Cardiac muscle cell (in vitro differentiated cells and primary cell): ENCODE measurements around the gene PKHD1. TPM values are rescaled to one million over a fixed set of nuclear protein-coding genes. Genes with fewer than 3 reads are reported as not detected.

Source experiments
- DNase-seq, 2 donors: peaks; one replicate each; pipeline versions ENCODE4 v3.0.0 to v3.0.0-alpha.2; 2010 to 2017; ENCODE audit warnings: low read depth in 1 of 2, low spot score in 1 of 2
- H3K27ac ChIP-seq: fragments of 200-600 bp; sonication (generic); 2 replicates; pipeline ENCODE4 v1.5.1; 2016
- H3K27me3 ChIP-seq: fragments of 200-600 bp; sonication (generic); 2 replicates; pipeline ENCODE4 v1.6.0; 2016; ENCODE audit warnings: control low read depth
- H3K36me3 ChIP-seq: fragments of 200-600 bp; sonication (generic); 2 replicates; pipeline ENCODE4 v1.5.1; 2016; ENCODE audit warnings: control low read depth
- H3K4me1 ChIP-seq: fragments of 200-600 bp; sonication (generic); 2 replicates; pipeline ENCODE4 v1.8.1; 2017; ENCODE audit warnings: low read depth, mild to moderate bottlenecking, mixed run types
- H3K4me3 ChIP-seq: fragments of 200-600 bp; sonication (generic); 2 replicates; pipeline ENCODE4 v1.5.1; 2016; ENCODE audit warnings: mild to moderate bottlenecking
- H3K9me3 ChIP-seq: fragments of 200-600 bp; sonication (generic); 2 replicates; pipeline ENCODE4 v1.5.1; 2017; ENCODE audit warnings: low read depth, mild to moderate bottlenecking, control low read depth
- CTCF ChIP-seq: IDR thresholded peaks from 2 replicates; pipeline ENCODE4 v1.5.1; 2012; ENCODE audit warnings: low read depth, mild to moderate bottlenecking, low read length
- polyA plus RNA-seq: library from polyadenylated mRNA; unstranded; fragments of >200 nt; fragmentation: Nextera tagmentation; extraction: Ambion mirVana; gene quantifications from 2 replicates; pipeline ENCODE4 v1.2.1, GENCODE V29; 2016
- total RNA-seq: library from RNA; depleted of rRNA; stranded (reverse); fragments of >200 nt; gene quantifications from 2 replicates; pipeline ENCODE4 v1.2.3, GENCODE V29; 2016

PKHD1 gene
- total and polyA plus RNA-seq, 2 experiments from 2014 or later: not detected

DNA sequence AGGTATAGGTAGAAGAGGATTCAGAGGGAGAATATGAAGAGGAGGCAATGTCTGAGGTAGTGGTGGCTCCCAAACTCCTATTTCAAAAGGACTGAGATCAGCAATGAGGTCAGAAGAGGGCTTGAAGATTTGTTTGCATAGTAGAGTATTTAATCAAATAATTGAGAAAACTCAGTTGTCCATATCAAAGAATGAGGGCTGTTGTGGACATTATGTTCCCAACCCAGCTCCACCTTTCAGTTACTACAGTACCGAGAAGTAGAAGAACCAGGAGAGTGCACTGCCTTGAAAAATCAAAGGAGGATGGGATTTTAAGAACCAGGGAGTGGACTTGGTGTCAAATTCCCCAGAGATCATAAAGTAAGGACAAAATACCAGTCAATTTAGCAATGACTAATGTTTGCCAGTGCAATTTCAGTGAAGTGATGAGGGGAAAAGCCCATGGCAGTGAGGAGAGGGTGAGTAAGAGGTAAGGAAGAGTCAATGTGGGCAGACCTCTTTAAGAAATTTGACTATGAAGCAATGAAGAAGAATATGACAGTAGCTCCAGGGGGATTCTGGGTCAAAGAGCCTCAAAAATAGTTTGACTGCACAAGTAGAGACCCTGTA is 382.4 kb downstream of the PKHD1 start:
- H3K27me3 ChIP-seq: no peaks in the 10 kb centered on the region
- no peaks in the 10 kb centered on the region for H3K4me1 ChIP-seq
- DNase-seq: no peak
- H3K27ac ChIP-seq: no peak overlapping the region
- H3K4me3 ChIP-seq: no peak overlapping the region
- H3K36me3 ChIP-seq: no peaks in the 10 kb centered on the region
- no peaks in the 10 kb centered on the region for H3K9me3 ChIP-seq
- TF ChIP-seq CTCF: no peak

- Histone ChIP-seq H3K27ac (no peak overlapping the region), H3K36me3 (no peaks in the 10 kb centered on the region), H3K27me3 (no peaks in the 10 kb centered on the region), H3K4me1 (no peaks in the 10 kb centered on the region), H3K9me3 (no peaks in the 10 kb centered on the region), H3K4me3 (no peak overlapping the region)
- DNase-seq: no peak
- TF ChIP-seq CTCF: no peak
Observed at GRCh38 chr6:51702851-51703250, 384.6 kb downstream of the PKHD1 start.

GRCh38 chr6:51684603-51685002 is 402.8 kb downstream of the PKHD1 start:
- H3K9me3 ChIP-seq: no peaks in the 10 kb centered on the region
- no peak for TF ChIP-seq CTCF
- no peak for DNase-seq
- no peaks in the 10 kb centered on the region for H3K27me3 ChIP-seq
- H3K4me1 ChIP-seq: no peaks in the 10 kb centered on the region
- no peaks in the 10 kb centered on the region for H3K36me3 ChIP-seq
- no peak overlapping the region for H3K4me3 ChIP-seq
- no peak overlapping the region for H3K27ac ChIP-seq

DNA sequence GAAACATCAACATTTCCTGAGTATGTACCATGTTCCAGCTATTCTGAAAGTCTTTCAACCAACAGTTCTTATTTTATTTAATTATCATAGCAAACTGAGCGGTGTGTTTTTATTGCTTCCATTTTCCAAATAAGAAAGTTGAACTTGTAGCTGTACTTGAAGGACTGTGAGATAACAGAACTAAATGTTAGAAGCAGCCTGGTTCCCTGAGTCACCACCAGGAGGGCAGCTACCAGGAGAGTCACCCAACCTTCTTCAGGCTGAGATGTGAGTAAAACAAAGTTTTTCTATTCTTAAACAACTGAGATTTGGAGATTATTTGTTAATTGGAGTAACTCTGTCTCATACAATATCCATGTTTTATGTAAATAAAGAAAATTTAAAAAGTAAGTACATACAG is 403.4 kb downstream of the PKHD1 start:
- H3K4me1 ChIP-seq: no peaks in the 10 kb centered on the region
- H3K27ac ChIP-seq: no peak overlapping the region
- TF ChIP-seq CTCF: no peak
- no peaks in the 10 kb centered on the region for H3K9me3 ChIP-seq
- H3K27me3 ChIP-seq: no peaks in the 10 kb centered on the region
- H3K4me3 ChIP-seq: no peak overlapping the region
- no peaks in the 10 kb centered on the region for H3K36me3 ChIP-seq
- DNase-seq: no peak

DNA sequence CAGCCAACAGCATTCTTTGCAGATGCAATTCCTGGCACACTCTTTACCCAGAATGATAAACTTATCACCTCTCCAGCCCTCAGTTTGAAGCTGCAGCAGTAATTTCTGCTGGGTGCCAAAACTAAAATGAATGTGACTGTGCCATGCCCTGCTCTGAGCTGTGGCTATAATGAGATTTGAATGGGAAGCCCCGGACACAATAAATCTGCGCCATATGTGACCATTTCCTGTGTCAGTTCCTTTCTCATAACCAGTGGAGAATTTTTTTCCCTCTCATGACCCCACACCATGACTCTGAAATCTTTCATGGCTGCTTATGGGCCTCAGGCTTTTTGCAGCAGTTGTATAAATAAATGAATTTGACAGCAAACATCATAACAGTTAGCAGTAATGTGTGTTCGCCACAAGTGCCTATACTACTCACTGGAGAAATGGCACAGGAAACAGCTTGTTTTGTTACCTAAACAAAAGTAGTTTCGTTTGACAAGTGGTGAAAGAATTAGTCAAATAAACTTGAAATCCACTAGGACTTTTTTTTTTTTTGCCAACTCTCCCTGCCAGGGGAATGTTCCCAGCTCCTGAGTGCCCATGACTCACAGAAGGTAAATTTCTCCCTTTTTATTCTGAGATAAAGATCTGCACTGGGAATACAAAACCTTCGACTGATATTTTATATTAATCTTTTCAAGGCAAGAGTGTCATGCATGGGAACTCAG is 408.4 kb downstream of the PKHD1 start:
- Histone ChIP-seq H3K36me3 (no peaks in the 10 kb centered on the region), H3K4me1 (peaks cover 9% of the 10 kb centered on the region), H3K9me3 (no peaks in the 10 kb centered on the region), H3K4me3 (no peak overlapping the region), H3K27me3 (no peaks in the 10 kb centered on the region), H3K27ac (no peak overlapping the region)
- no peak for TF ChIP-seq CTCF
- DNase-seq: peak in 1 of 2 donors; percentile 13
